Hematopoietic multipotent progenitor cell treated with erythropoietin and hydrocortisone succinate and interleukin-3 and kit ligand, for 15 days (in vitro differentiated cells): ENCODE data around the gene TLR8.
A peak's percentile ranks its signal among the peaks of the same experiment; 100 is the strongest.
"Not testable (repeated sequence)": the region's sequence is repeated elsewhere in the genome, so short reads cannot be mapped to it uniquely, and the experiment has no call there.

Experiments used
- DNase-seq: peaks from one replicate; pipeline ENCODE4 v3.0.0-alpha.2; 2015; ENCODE audit warnings: low spot score

Gene TLR8

GRCh38 chrX:12946838-12947544, 40.6 kb downstream of the TLR8 start:
- peak; percentile 73 for DNase-seq

GRCh38 chrX:12947545-12948235, 41.3 kb downstream of the TLR8 start:
- DNase-seq = no peak

- no peak for DNase-seq
Measured at GRCh38 chrX:12948495-12948894, 42.1 kb downstream of the TLR8 start.

GRCh38 chrX:12949205-12949926, 42.9 kb downstream of the TLR8 start:
- no peak for DNase-seq

GRCh38 chrX:12949927-12950656, 43.7 kb downstream of the TLR8 start:
- DNase-seq = peak; percentile 76

GRCh38 chrX:12950851-12951594, 44.6 kb downstream of the TLR8 start:
- peak; percentile 51 for DNase-seq

- DNase-seq = no peak
Measured at GRCh38 chrX:12951595-12951975, 45.2 kb downstream of the TLR8 start.

GRCh38 chrX:12953420-12953819, 47.0 kb downstream of the TLR8 start:
- DNase-seq = no peak

GRCh38 chrX:12954376-12954775, 48.0 kb downstream of the TLR8 start:
- DNase-seq = no peak

GRCh38 chrX:12954981-12955380, 48.6 kb downstream of the TLR8 start:
- DNase-seq = no peak

- DNase-seq = peak; percentile 54
Measured at GRCh38 chrX:12955882-12956703, 49.7 kb downstream of the TLR8 start.

GRCh38 chrX:12956704-12957534, 50.5 kb downstream of the TLR8 start:
- DNase-seq = peak; percentile 43

- no peak for DNase-seq
Measured at GRCh38 chrX:12958059-12958458, 51.6 kb downstream of the TLR8 start.

- no peak for DNase-seq
Measured at GRCh38 chrX:12958461-12958860, 52.0 kb downstream of the TLR8 start.

- DNase-seq = no peak
Measured at GRCh38 chrX:12961196-12961718, 54.8 kb downstream of the TLR8 start.

- no peak for DNase-seq
Measured at GRCh38 chrX:12962041-12962504, 55.7 kb downstream of the TLR8 start.

- not testable (repeated sequence) for DNase-seq
Measured at GRCh38 chrX:12963210-12963850, 56.9 kb downstream of the TLR8 start.

- DNase-seq = no peak
Measured at GRCh38 chrX:12965131-12965940, 58.9 kb downstream of the TLR8 start.
